ENCODE measurements around the gene MICALL1.

MICALL1 gene

DNA sequence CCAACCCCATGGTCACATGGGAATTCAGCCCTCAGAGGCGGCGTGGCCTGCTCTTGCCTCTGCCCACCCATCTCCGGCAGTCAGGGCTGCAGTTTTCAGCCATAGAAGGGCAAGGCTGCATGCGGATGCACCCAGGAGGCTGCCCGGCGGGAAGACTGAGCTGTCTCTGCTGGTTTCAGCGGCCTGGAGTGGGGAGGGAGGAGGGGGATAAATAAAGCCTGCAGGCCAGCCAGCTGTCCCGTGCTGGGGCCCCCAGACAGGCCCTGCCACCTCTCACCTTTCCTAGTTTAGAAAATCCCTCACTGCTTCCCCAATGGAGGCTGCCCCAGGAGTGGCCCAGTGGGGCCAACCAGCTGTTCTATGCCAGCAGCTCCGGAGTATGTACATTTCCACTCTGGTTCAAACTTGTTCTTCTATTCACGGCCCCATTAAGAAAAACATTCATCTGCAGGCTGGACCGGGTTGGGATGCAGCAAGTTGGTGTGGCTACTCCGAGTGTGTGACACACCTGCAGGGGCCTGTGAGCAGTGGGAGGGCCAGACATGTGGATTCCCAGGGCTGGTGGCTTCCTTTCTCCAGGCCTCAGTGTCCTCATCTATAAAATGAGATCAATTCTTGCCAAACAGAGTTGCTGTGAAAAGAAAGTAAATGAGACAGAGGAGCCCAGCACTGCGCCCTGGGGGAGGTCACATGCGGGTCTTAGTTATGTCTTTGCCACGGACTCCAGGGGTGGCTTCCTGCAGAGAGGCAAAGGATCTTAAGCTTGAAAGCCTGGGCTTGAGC lies 5.0 kb downstream of the MICALL1 start:
- no peak for DNase-seq
- no peak overlapping the region for H3K27ac ChIP-seq
- in situ Hi-C loops (cut with HindIII; ENCODE audit: low pct_ligation_motif_present, low sequenced_read_pairs): no loop called here
- TF ChIP-seq, protein P1, sequence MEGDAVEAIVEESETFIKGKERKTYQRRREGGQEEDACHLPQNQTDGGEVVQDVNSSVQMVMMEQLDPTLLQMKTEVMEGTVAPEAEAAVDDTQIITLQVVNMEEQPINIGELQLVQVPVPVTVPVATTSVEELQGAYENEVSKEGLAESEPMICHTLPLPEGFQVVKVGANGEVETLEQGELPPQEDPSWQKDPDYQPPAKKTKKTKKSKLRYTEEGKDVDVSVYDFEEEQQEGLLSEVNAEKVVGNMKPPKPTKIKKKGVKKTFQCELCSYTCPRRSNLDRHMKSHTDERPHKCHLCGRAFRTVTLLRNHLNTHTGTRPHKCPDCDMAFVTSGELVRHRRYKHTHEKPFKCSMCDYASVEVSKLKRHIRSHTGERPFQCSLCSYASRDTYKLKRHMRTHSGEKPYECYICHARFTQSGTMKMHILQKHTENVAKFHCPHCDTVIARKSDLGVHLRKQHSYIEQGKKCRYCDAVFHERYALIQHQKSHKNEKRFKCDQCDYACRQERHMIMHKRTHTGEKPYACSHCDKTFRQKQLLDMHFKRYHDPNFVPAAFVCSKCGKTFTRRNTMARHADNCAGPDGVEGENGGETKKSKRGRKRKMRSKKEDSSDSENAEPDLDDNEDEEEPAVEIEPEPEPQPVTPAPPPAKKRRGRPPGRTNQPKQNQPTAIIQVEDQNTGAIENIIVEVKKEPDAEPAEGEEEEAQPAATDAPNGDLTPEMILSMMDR (IDR thresholded peaks at IDR 0.05; ENCODE audit: low read depth, low read length, missing control alignments): no peak
- H3K36me3 ChIP-seq (replicated peaks): peaks cover 36% of the 10 kb centered on the region
- H3K4me3 ChIP-seq (ENCODE audit: low read depth, low read length): no peak overlapping the region
- H3K27me3 ChIP-seq (replicated peaks): no peaks in the 10 kb centered on the region

DNA sequence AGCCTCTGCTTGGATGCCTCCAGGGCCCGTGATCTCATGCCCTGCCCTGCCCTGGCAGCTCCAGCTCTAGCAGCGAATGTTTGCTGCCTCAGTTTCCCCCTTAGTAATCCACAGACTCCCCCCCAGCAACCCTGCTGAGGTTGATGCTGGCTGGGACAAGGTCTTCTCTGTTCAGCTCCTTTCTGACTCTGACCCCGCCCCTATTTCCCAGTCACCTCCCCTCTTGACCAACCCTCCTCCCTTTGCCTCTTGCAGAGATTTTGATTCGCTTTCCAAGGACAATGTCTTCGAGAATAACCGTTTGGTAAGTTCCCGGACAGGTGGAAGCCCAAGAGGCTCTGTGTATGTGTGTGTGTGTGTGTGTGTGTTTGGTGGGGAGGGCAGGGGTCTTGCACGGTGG lies 5.6 kb downstream of the MICALL1 start:
- H3K27me3 ChIP-seq (replicated peaks): no peaks in the 10 kb centered on the region
- in situ Hi-C loops (cut with HindIII; ENCODE audit: low pct_ligation_motif_present, low sequenced_read_pairs): no loop called here

DNA sequence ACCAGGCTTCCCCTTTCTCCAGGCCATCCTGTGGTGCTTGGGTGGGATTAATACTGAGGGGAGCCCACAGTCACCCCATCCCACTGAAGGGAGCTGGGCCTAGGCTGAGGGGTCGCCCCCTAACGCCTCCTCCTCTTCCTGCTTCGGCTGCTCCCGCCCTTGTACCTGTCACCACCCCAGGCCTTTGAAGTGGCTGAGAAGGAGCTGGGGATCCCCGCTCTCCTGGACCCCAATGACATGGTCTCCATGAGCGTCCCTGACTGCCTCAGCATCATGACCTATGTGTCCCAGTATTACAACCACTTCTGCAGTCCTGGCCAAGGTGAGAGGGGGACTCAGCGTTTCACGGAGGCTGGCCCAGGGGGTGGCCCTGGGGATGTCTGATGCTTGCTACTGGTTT lies 6.1 kb downstream of the MICALL1 start:
- H3K4me3 ChIP-seq (ENCODE audit: low read depth, low read length): no peak overlapping the region
- TF ChIP-seq, protein P1 (IDR thresholded peaks at IDR 0.05; ENCODE audit: low read depth, low read length, missing control alignments): no peak
- H3K27ac ChIP-seq: no peak overlapping the region
- no peak for DNase-seq
- H3K36me3 ChIP-seq (replicated peaks): peaks cover 47% of the 10 kb centered on the region
- no peaks in the 10 kb centered on the region for H3K27me3 ChIP-seq (replicated peaks)
- in situ Hi-C loops (cut with HindIII; ENCODE audit: low pct_ligation_motif_present, low sequenced_read_pairs): no loop called here

More for the DNA sequence above, 5.6 kb downstream of the MICALL1 start:
- H3K27ac ChIP-seq: no peak overlapping the region
- H3K4me3 ChIP-seq (ENCODE audit: low read depth, low read length): no peak overlapping the region
- TF ChIP-seq, protein P1 (IDR thresholded peaks at IDR 0.05; ENCODE audit: low read depth, low read length, missing control alignments): no peak
- DNase-seq: no peak
- H3K36me3 ChIP-seq (replicated peaks): peaks cover 42% of the 10 kb centered on the region

DNA sequence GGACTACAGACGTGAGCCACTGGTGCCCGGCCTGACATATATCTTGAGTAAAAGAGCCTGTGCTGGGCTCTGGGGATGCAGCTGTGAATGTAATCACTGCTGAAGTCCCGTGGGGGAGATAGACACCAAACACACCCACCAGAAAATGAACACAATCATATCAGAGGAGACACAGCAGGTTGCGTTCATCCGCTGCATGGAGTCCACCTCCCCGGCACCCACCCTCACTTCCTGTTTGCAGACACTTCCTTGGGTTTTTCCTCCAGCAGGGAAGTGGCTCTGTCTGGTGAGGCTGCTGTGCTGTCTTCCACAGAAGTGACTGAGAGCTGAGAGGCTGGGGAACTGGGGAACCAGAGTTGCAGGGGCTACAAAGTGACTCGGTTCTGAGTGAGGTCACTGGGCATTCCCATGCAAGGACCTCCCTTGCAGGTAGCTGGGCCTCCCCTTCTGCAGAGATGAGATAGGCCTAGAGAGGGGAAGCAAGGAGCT lies 7.2 kb downstream of the MICALL1 start:
- Histone ChIP-seq H3K4me3 (ENCODE audit: low read depth, low read length) (no peak overlapping the region), H3K36me3 (replicated peaks) (peaks cover 58% of the 10 kb centered on the region), H3K27me3 (replicated peaks) (no peaks in the 10 kb centered on the region), H3K27ac (no peak overlapping the region)
- in situ Hi-C loops (cut with HindIII; ENCODE audit: low pct_ligation_motif_present, low sequenced_read_pairs): no loop called here
- TF ChIP-seq, protein P1 (IDR thresholded peaks at IDR 0.05; ENCODE audit: low read depth, low read length, missing control alignments): no peak
- DNase-seq: no peak

GRCh38 chr22:37916311-37916710 lies 10.2 kb downstream of the MICALL1 start:
- in situ Hi-C loops (cut with HindIII; ENCODE audit: low pct_ligation_motif_present, low sequenced_read_pairs): no loop called here
- no peak for DNase-seq

More at GRCh38 chr22:37916311-37916710, 10.2 kb downstream of the MICALL1 start:
- Histone ChIP-seq H3K27ac (no peak overlapping the region), H3K27me3 (replicated peaks) (no peaks in the 10 kb centered on the region), H3K4me3 (ENCODE audit: low read depth, low read length) (no peak overlapping the region), H3K36me3 (replicated peaks) (peaks cover 73% of the 10 kb centered on the region)
- TF ChIP-seq, protein P1 (IDR thresholded peaks at IDR 0.05; ENCODE audit: low read depth, low read length, missing control alignments): no peak
